ENCODE data around the gene KCNMA1. TPM values are rescaled to one million over a fixed set of nuclear protein-coding genes. Genes with fewer than 3 reads are reported as not detected.

Gene KCNMA1
- total RNA-seq, 2 donors from 2014 or later: 29.1 to 37.9 TPM

DNA sequence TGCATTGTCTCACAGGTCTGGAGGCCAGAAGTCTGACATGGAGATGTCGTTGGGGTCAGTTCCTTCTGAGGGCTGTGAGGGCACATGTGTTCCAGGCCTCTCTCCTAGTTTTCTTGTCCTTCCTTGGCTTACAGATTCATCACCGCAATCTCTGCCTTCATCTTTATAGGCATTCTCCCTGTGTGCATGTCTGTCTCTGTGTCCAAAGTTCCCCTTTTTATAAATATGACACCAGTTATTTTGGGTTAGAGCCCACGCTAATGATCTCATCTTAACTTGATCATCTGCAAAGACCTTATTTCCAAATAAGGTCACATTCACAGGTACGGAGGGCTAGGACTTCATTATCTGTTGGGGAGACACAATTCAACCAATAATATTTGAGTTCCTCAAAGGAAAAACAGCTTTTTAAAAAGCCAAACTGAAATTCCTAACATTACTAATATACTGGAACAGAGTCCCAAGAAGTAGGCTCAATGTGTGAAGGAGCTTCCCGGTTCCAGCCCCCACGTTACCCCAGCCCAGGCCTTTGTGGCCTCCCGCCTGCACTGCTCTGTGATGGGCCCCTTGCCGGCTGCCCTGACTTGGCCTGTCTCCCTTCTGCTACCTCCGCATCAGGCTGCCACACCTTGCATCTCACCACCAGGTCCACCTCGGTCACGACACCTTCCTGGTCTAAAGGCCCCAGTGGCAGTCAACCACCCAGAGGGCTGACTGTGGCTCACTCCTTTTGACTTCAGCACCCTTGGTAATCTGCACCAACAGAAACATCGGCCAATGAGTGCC is 142.7 kb downstream of the KCNMA1 start:
- peaks cover 4% of the 10 kb centered on the region for H3K4me1 ChIP-seq (replicated peaks)
- intact Hi-C loops (cut with DNase I): loop anchor here (5.0 kb wide), 3 partner anchors 57 to 142 kb away; partner anchors contain the start of gene KCNMA1
- no peaks in the 10 kb centered on the region for H3K9me3 ChIP-seq
- WGBS: 58% methylated on average over 12 of the region's 12 CpGs
- no peaks in the 10 kb centered on the region for H3K36me3 ChIP-seq
- peak overlapping the region; percentile 38 to 46 for H3K27ac ChIP-seq
- H3K27me3 ChIP-seq (replicated peaks; ENCODE audit: insufficient read depth): no peaks in the 10 kb centered on the region
- peak; percentile 34 for TF ChIP-seq POLR2AphosphoS5 (IDR thresholded peaks at IDR 0.05)
- TF ChIP-seq CTCF (IDR thresholded peaks at IDR 0.05): no peak
- no peak for TF ChIP-seq POLR2A (IDR thresholded peaks at IDR 0.05)
- no peak for DNase-seq (ENCODE audit: low spot score)
- no peak overlapping the region for H3K4me3 ChIP-seq

DNA sequence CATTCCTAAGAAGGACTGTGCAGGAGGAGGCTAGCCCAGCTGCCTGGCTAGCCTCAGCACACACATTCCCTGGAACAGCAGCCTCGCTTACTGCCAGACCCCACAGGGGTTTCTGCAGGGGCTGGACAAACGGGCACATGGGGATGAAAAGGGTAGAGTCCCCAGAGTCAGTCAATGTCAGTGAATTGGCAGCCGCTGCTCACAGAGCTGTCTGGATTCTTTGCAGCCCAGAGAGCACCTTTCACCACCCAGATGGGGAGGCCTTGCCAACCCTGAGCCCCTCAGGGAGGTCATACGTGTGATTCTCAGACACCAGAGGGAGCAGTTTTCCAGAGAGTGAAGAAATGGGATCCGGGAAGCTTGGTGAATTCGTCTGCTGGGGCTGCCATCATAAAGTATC is 143.3 kb downstream of the KCNMA1 start:
- Histone ChIP-seq H3K9me3 (no peaks in the 10 kb centered on the region), H3K4me1 (replicated peaks) (peaks cover 4% of the 10 kb centered on the region), H3K27ac (peak overlapping the region; percentile 44 to 46), H3K4me3 (no peak overlapping the region), H3K27me3 (replicated peaks; ENCODE audit: insufficient read depth) (no peaks in the 10 kb centered on the region), H3K36me3 (no peaks in the 10 kb centered on the region)
- WGBS: 50% methylated on average over 6 of the region's 6 CpGs
- DNase-seq (ENCODE audit: low spot score): no peak
- TF ChIP-seq POLR2AphosphoS5 (IDR thresholded peaks at IDR 0.05): no peak
- TF ChIP-seq POLR2A (IDR thresholded peaks at IDR 0.05): no peak
- TF ChIP-seq CTCF (IDR thresholded peaks at IDR 0.05): peak in 3 of 4 experiments; percentile 31 to 50 (median 31)
- intact Hi-C loops (cut with DNase I): loop anchor here (5.0 kb wide), 1 partner anchor 102 kb away; no protein-coding TSS in a partner anchor

DNA sequence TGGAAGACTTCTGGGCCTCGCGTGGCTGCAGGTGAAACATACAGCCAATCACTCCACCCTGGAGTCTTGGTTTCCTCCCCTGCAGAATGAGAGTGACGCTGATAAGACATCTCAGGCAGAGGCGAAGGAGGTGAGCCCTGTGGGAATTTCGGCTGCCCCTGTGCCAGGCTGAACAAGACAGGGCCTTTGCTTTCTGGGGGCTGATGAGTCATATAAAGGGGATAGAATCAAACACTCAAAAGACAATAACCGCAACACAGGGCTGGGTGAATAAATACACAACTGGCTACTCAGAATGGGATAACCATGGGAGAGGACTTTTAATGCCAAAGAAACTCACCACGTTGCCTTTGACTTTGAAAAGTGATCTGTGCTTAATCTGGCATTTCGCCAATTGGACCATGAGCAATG is 143.8 kb downstream of the KCNMA1 start:
- H3K36me3 ChIP-seq: no peaks in the 10 kb centered on the region
- 68% methylated on average over 8 of the region's 8 CpGs for WGBS
- TF ChIP-seq POLR2A (IDR thresholded peaks at IDR 0.05) (no peak), CTCF (IDR thresholded peaks at IDR 0.05) (no peak), POLR2AphosphoS5 (IDR thresholded peaks at IDR 0.05) (no peak)
- H3K4me3 ChIP-seq: no peak overlapping the region
- no peak for DNase-seq (ENCODE audit: low spot score)
- intact Hi-C loops (cut with DNase I): loop anchor here (5.0 kb wide), 1 partner anchor 102 kb away; no protein-coding TSS in a partner anchor
- H3K9me3 ChIP-seq: no peaks in the 10 kb centered on the region
- peaks cover 4% of the 10 kb centered on the region for H3K4me1 ChIP-seq (replicated peaks)
- H3K27ac ChIP-seq: peak overlapping the region in 1 of 2 donors; percentile 44
- H3K27me3 ChIP-seq (replicated peaks; ENCODE audit: insufficient read depth): no peaks in the 10 kb centered on the region

- H3K27me3 ChIP-seq (replicated peaks; ENCODE audit: insufficient read depth): no peaks in the 10 kb centered on the region
- intact Hi-C loops (cut with DNase I): loop anchor here (5.0 kb wide), 1 partner anchor 101 kb away; no protein-coding TSS in a partner anchor
- DNase-seq (ENCODE audit: low spot score): no peak
- H3K4me3 ChIP-seq: no peak overlapping the region
- no peaks in the 10 kb centered on the region for H3K36me3 ChIP-seq
- H3K9me3 ChIP-seq: no peaks in the 10 kb centered on the region
- 97% methylated on average over 12 of the region's 13 CpGs for WGBS
- TF ChIP-seq CTCF (IDR thresholded peaks at IDR 0.05) (no peak), POLR2AphosphoS5 (IDR thresholded peaks at IDR 0.05) (no peak), POLR2A (IDR thresholded peaks at IDR 0.05) (no peak)
- no peak overlapping the region for H3K27ac ChIP-seq
- H3K4me1 ChIP-seq (replicated peaks): peaks cover 4% of the 10 kb centered on the region
Measured at GRCh38 chr10:77493239-77493806, 144.3 kb downstream of the KCNMA1 start.
